Thyroid gland (tissue), 4 donors: ENCODE results near the gene PYDC1.
A peak's percentile ranks its signal among the peaks of the same experiment; 100 is the strongest.

Experiments used
- POLR2A ChIP-seq, 2 donors: fragments of 450-650 bp; IDR thresholded peaks; one replicate each; pipeline ENCODE4 v1.6.1; 2017; ENCODE audit warnings: antibody characterized with exemption in 2 of 2, mild to moderate bottlenecking in 2 of 2, moderate library complexity in 1 of 2
- TF ChIP-seq, protein P1 (sequence below), 6 experiments: fragments of 200-600 bp in 3 of 6; fragments of 450-650 bp in 3 of 6; sonication (generic) in 3 of 6; IDR thresholded peaks; one replicate each; pipeline ENCODE4 v1.5.1; 2016 to 2019; ENCODE audit warnings: antibody characterized with exemption in 6 of 6, mild to moderate bottlenecking in 2 of 6, inconsistent platforms in 1 of 6, moderate library complexity in 1 of 6

- TF ChIP-seq, protein P1, sequence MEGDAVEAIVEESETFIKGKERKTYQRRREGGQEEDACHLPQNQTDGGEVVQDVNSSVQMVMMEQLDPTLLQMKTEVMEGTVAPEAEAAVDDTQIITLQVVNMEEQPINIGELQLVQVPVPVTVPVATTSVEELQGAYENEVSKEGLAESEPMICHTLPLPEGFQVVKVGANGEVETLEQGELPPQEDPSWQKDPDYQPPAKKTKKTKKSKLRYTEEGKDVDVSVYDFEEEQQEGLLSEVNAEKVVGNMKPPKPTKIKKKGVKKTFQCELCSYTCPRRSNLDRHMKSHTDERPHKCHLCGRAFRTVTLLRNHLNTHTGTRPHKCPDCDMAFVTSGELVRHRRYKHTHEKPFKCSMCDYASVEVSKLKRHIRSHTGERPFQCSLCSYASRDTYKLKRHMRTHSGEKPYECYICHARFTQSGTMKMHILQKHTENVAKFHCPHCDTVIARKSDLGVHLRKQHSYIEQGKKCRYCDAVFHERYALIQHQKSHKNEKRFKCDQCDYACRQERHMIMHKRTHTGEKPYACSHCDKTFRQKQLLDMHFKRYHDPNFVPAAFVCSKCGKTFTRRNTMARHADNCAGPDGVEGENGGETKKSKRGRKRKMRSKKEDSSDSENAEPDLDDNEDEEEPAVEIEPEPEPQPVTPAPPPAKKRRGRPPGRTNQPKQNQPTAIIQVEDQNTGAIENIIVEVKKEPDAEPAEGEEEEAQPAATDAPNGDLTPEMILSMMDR (IDR thresholded peaks at IDR 0.05), result peak in 1 of 6 experiments; percentile 7
- peak; percentile 97 to 99 for TF ChIP-seq POLR2A (IDR thresholded peaks at IDR 0.05)
Observed at GRCh38 chr16:31179747-31180459, 37.0 kb downstream of the PYDC1 start, which contains the start of gene FUS.
